Testis (tissue), 2 donors: Measurements from ENCODE around the gene ASMTL.

Source experiments
- CTCF ChIP-seq, 3 experiments: fragments of 450-650 bp in 2 of 3; fragments of 200-600 bp in 1 of 3; sonication (generic) in 1 of 3; IDR thresholded peaks; one replicate each; pipeline ENCODE4 v1.5.1; 2016 to 2019; ENCODE audit warnings: antibody characterized with exemption in 3 of 3, mild to moderate bottlenecking in 2 of 3, moderate library complexity in 1 of 3
- POLR2A ChIP-seq: fragments of 450-650 bp; IDR thresholded peaks from one replicate; pipeline ENCODE4 v1.6.1; 2017; ENCODE audit warnings: antibody characterized with exemption, mild to moderate bottlenecking, moderate library complexity

- no peak for TF ChIP-seq CTCF (IDR thresholded peaks at IDR 0.05)
- TF ChIP-seq POLR2A = no peak
Measured at GRCh38 chrX:1357993-1358392, 94.7 kb downstream of the ASMTL start.
